Measurements from ENCODE around the gene ABCA12.

ABCA12 gene

DNA sequence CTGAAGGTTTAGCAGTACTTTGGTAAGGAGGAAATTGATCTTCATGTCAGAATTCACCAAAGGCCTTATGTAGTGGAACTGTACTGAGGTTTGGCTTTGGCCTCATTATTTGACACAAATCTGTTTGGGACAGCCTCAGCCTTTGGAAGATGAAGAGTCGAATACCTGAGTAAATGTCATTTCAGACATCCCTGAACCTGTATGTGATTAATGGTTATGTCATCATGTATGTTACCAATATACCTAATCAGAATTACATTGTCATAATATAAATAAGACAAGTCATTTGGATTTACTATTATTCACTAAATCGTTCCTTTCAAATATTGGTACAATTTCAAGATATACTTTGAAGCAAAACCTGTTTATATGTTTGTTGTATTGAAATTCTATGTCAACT, 10.6 kb upstream of the ABCA12 start:
- H3K27me3 Mint-ChIP-seq = peaks cover 0 to 3% of the 10 kb centered on the region in 2 donors
- no peak overlapping the region for H3K4me3 Mint-ChIP-seq
- no peak overlapping the region for H3K27ac Mint-ChIP-seq
- peaks cover 0 to 3% of the 10 kb centered on the region in 2 donors for H3K4me1 Mint-ChIP-seq (ENCODE audit: low read depth in 2 of 2)
- no peak for ATAC-seq (replicated peaks)
- no peaks in the 10 kb centered on the region for H3K36me3 Mint-ChIP-seq (ENCODE audit: insufficient read depth)
- no peak for DNase-seq
- H3K9me3 Mint-ChIP-seq = no peaks in the 10 kb centered on the region

GRCh38 chr2:215145611-215146010, 7.2 kb upstream of the ABCA12 start:
- Mint-ChIP-seq H3K27ac (no peak overlapping the region), H3K27me3 (peaks cover 16% of the 10 kb centered on the region in 2 donors), H3K4me1 (ENCODE audit: low read depth in 2 of 2) (peaks cover 0 to 4% of the 10 kb centered on the region in 2 donors)

DNA sequence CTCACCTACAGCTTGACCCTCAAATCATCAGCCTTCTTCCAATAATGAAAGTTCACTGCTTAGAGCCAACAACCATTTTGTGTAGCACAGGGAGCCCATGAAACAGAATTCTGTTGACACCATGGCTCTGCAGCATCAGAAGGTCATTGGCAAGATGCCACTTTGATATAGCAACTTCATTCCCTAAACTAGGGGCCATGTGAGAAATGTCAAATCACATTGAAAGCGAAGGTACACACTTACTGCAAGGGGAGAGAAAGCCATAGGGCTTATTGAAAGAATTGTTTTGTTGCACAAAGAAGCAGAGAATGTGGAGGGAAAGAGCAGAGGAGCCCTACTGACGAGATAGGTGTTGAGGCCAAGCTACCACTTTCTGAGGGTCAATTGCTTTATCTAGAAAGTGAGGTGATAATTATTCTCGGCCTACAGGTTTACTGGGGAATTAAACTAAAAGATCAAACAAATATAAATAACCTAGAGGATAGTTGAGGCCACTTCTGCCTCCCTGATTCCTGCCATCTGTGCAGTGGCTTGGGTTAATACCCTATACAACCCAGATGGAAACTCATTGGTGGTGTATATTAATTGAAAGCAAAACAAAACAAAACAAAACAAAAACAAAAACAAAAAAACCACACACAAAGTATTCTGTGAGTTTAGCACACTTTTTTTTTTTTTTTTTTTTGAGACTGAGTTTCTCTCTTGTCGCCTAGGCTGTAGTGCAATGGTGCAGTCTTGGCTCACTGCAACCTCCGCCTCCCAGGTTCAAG, 5.9 kb upstream of the ABCA12 start:
- no peaks in the 10 kb centered on the region for H3K9me3 Mint-ChIP-seq

More at GRCh38 chr2:215145611-215146010, 7.2 kb upstream of the ABCA12 start:
- no peak for DNase-seq
- H3K9me3 Mint-ChIP-seq = no peaks in the 10 kb centered on the region
- no peak overlapping the region for H3K4me3 Mint-ChIP-seq
- no peaks in the 10 kb centered on the region for H3K36me3 Mint-ChIP-seq (ENCODE audit: insufficient read depth)
- ATAC-seq (replicated peaks) = no peak

DNA sequence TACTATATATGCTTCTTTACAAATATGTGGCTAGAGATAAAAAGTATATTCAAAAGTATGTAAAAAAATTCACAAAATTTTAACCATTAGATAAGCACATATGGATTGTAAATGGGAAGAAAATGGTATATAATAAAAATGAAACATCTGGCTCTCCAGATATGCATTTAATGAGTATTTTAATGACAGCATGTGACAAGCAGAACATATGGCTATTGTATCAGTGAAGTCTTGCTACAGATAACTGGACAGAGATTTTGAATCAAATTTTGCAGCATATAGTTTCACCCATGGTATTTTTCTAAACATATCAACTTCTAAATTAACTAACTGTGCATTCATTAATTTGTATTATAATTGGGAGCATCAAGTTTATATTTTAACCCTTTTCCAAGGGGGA, 5.0 kb upstream of the ABCA12 start:
- Mint-ChIP-seq H3K27me3 (peaks cover 27 to 32% of the 10 kb centered on the region in 2 donors), H3K36me3 (ENCODE audit: insufficient read depth) (no peaks in the 10 kb centered on the region), H3K4me1 (ENCODE audit: low read depth in 2 of 2) (peaks cover 0 to 4% of the 10 kb centered on the region in 2 donors), H3K9me3 (no peaks in the 10 kb centered on the region), H3K4me3 (no peak overlapping the region), H3K27ac (no peak overlapping the region)
- no peak for DNase-seq
- no peak for ATAC-seq (replicated peaks)

More for the DNA sequence above, 5.9 kb upstream of the ABCA12 start:
- no peak for DNase-seq
- Mint-ChIP-seq H3K36me3 (ENCODE audit: insufficient read depth) (no peaks in the 10 kb centered on the region), H3K4me1 (ENCODE audit: low read depth in 2 of 2) (peaks cover 0 to 4% of the 10 kb centered on the region in 2 donors), H3K4me3 (no peak overlapping the region), H3K27me3 (peaks cover 24 to 26% of the 10 kb centered on the region in 2 donors), H3K27ac (no peak overlapping the region)
- ATAC-seq (replicated peaks) = no peak

DNA sequence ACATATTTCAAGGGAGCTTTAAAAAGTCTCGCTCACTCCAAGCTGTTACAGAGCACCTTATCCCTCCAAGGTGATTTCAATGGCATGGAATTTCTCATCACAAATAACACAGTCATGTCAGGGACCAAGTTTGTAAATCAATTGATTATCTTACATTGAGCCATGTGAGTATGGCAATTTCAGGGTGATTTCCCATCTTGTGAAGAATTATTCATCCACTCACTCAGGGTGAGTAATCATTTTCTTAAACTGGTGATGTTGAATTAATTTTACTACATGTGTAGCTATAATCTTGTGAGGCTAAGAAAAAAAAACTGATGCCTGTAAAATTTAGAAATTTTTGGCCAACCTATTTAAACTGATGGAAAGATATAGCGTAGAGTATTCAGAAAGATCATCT, 3.3 kb upstream of the ABCA12 start:
- no peak for DNase-seq
- no peaks in the 10 kb centered on the region for H3K9me3 Mint-ChIP-seq
- H3K27ac Mint-ChIP-seq = no peak overlapping the region
- H3K27me3 Mint-ChIP-seq = peaks cover 39 to 42% of the 10 kb centered on the region in 2 donors
- H3K4me1 Mint-ChIP-seq (ENCODE audit: low read depth in 2 of 2) = peaks cover 0 to 4% of the 10 kb centered on the region in 2 donors
- ATAC-seq (replicated peaks) = no peak
- no peak overlapping the region for H3K4me3 Mint-ChIP-seq
- H3K36me3 Mint-ChIP-seq (ENCODE audit: insufficient read depth) = no peaks in the 10 kb centered on the region

DNA sequence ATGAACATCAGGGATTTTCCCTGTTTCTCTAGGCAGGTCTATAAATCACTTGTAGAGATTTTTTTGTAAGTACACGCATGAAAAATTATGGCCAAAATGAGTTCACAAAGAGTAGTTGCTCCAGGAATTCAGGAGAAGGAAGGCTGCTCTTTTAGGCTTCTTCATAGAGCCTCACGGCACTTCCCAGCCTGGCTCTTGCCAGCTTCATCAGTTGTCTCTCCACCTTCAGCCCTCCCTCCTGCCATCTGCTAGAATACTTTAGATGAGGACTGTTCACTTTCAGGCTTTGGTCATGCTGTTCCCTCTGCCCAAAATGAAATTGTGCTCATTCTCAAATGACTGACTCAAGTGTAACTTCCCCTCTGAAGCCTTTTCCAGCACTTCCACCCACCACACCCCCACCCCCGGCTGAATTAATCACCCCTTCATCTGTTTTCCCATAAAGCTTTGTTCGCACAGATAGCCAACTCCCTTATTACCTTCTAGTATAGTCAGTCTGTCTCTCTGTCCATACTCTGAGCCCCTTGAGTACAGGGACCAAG, 1.8 kb upstream of the ABCA12 start:
- no peak overlapping the region for H3K4me3 Mint-ChIP-seq
- H3K27ac Mint-ChIP-seq = no peak overlapping the region
- peaks cover 0 to 4% of the 10 kb centered on the region in 2 donors for H3K4me1 Mint-ChIP-seq (ENCODE audit: low read depth in 2 of 2)
- ATAC-seq (replicated peaks) (no peak), DNase-seq (no peak)
- no peaks in the 10 kb centered on the region for H3K36me3 Mint-ChIP-seq (ENCODE audit: insufficient read depth)
- H3K9me3 Mint-ChIP-seq = no peaks in the 10 kb centered on the region
- H3K27me3 Mint-ChIP-seq = peaks cover 39 to 50% of the 10 kb centered on the region in 2 donors

DNA sequence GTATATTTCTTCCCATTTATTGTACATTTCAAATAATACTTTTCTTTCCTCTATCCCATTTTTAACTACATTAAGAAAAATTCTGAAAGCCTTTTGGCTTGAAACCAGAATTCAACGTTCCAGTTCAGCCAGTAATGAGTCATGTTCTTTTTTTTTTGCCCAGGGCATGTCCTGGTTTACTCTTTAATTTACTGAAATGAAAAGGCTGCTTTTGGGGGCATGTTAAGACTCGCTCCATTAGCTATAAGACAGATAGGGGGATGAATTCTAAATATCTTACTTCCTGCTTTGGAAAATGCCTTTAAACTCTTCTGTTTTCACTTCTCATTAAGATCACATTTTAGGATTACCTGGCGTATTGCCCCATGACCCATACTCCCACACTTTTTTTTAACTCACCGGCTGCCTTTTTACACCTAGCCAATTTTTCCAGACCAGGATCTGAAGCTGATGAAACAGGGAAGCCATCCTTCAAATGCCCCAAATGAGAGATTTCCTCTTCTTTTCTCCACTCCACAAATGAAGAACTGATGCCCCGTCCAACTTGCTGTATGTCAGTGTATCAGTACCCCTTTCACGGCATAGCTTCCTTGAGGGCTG, 585 bp downstream of the ABCA12 start:
- no peaks in the 10 kb centered on the region for H3K4me1 Mint-ChIP-seq (ENCODE audit: low read depth in 2 of 2)
- H3K4me3 Mint-ChIP-seq = no peak overlapping the region
- H3K27me3 Mint-ChIP-seq = peaks cover 34 to 44% of the 10 kb centered on the region in 2 donors
- H3K27ac Mint-ChIP-seq = no peak overlapping the region
- H3K36me3 Mint-ChIP-seq (ENCODE audit: insufficient read depth) = no peaks in the 10 kb centered on the region
- ATAC-seq (replicated peaks) (no peak), DNase-seq (no peak)
- H3K9me3 Mint-ChIP-seq = no peaks in the 10 kb centered on the region

- Mint-ChIP-seq H3K9me3 (no peaks in the 10 kb centered on the region), H3K36me3 (ENCODE audit: insufficient read depth) (no peaks in the 10 kb centered on the region), H3K4me1 (ENCODE audit: low read depth in 2 of 2) (no peaks in the 10 kb centered on the region), H3K27me3 (peaks cover 32 to 44% of the 10 kb centered on the region in 2 donors), H3K4me3 (no peak overlapping the region), H3K27ac (no peak overlapping the region)
- DNase-seq = no peak
- no peak for ATAC-seq (replicated peaks)
Observed at GRCh38 chr2:215137329-215137686, 1.1 kb downstream of the ABCA12 start.

DNA sequence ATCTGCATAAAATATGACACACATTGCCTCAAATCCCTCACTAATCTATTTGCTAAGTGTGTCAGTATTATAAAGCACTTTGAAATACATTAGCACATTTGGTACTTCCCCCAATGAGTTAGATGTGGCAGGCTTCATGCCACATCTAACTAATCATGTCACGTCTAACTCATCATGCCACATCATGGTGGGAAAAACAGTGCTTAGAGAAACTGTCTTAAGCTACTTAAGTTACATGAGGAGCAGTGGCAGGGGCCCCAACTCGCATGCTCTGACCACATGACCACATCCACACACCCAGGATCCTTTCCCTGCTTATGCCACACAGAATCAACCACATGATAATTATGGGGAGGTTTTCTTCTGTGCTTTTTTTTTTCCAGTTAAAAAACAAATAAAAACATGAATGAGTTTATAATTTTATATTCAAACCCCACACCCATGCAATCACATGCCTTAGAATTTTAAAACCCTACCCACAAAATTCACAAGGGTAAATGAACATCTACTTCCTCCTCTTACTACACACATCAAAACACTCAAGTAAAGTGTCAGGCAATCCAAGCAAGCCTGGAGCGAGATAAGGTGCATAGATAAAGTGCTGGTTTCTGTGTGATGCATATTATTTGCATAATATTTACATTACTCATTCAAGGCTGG, 1.6 kb downstream of the ABCA12 start:
- no peaks in the 10 kb centered on the region for H3K36me3 Mint-ChIP-seq (ENCODE audit: insufficient read depth)
- no peak overlapping the region for H3K4me3 Mint-ChIP-seq
- no peaks in the 10 kb centered on the region for H3K9me3 Mint-ChIP-seq
- H3K4me1 Mint-ChIP-seq (ENCODE audit: low read depth in 2 of 2) = no peaks in the 10 kb centered on the region
- peaks cover 32 to 45% of the 10 kb centered on the region in 2 donors for H3K27me3 Mint-ChIP-seq
- no peak for ATAC-seq (replicated peaks)
- no peak overlapping the region for H3K27ac Mint-ChIP-seq
- no peak for DNase-seq

DNA sequence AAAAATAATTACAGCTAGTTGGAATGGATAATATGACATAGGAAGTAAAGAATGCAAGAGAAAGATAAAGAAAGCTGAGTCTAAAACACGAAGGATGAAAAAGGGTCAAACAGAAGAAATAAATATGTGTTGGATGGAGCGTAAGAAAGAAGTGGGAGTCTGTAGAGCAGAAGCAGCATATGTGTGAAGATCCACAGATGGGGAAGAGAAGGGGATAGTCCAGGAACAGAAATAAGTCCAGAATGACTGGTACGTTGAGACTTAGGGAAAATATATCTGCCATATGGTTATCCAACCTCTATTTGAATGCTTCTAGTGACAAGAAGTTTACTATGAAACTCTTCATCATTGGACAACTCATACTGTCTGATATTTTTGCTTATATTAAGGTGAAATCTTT, 18.0 kb downstream of the ABCA12 start:
- no peak overlapping the region for H3K4me3 Mint-ChIP-seq
- H3K9me3 Mint-ChIP-seq = peaks cover 4 to 7% of the 10 kb centered on the region in 2 donors
- no peak overlapping the region for H3K27ac Mint-ChIP-seq
- no peak for DNase-seq
- H3K27me3 Mint-ChIP-seq = peaks cover 5 to 6% of the 10 kb centered on the region in 2 donors
- H3K36me3 Mint-ChIP-seq (ENCODE audit: insufficient read depth) = no peaks in the 10 kb centered on the region
- no peaks in the 10 kb centered on the region for H3K4me1 Mint-ChIP-seq (ENCODE audit: low read depth in 2 of 2)
- no peak for ATAC-seq (replicated peaks)

DNA sequence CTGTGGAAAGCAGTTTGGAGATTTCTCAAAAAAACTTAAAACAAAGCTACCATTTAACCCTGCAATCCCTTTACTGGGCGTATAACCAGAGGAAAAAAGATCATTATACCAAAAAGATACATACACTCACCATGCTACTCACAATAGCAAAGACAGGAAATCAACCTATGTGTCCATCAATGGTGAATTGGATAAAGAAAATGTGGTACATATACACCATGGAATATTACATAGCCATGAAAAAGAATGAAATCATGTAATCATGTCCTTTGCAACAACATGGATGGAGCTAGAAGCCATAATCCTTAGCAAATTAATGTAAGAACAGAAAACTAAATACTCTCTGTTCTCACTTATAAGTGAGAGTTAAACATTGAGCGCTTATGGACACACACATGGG, 18.6 kb downstream of the ABCA12 start:
- Mint-ChIP-seq H3K4me3 (no peak overlapping the region), H3K27me3 (peaks cover 5 to 8% of the 10 kb centered on the region in 2 donors), H3K9me3 (peaks cover 4 to 7% of the 10 kb centered on the region in 2 donors), H3K36me3 (ENCODE audit: insufficient read depth) (no peaks in the 10 kb centered on the region), H3K27ac (no peak overlapping the region), H3K4me1 (ENCODE audit: low read depth in 2 of 2) (no peaks in the 10 kb centered on the region)
- ATAC-seq (replicated peaks) (no peak), DNase-seq (no peak)

- no peak for ATAC-seq (replicated peaks)
- Mint-ChIP-seq H3K4me1 (ENCODE audit: low read depth in 2 of 2) (no peaks in the 10 kb centered on the region), H3K4me3 (no peak overlapping the region), H3K9me3 (no peaks in the 10 kb centered on the region), H3K27ac (no peak overlapping the region), H3K27me3 (peaks cover 5 to 7% of the 10 kb centered on the region in 2 donors), H3K36me3 (ENCODE audit: insufficient read depth) (no peaks in the 10 kb centered on the region)
- no peak for DNase-seq
Observed at GRCh38 chr2:215110918-215111317, 27.5 kb downstream of the ABCA12 start.

DNA sequence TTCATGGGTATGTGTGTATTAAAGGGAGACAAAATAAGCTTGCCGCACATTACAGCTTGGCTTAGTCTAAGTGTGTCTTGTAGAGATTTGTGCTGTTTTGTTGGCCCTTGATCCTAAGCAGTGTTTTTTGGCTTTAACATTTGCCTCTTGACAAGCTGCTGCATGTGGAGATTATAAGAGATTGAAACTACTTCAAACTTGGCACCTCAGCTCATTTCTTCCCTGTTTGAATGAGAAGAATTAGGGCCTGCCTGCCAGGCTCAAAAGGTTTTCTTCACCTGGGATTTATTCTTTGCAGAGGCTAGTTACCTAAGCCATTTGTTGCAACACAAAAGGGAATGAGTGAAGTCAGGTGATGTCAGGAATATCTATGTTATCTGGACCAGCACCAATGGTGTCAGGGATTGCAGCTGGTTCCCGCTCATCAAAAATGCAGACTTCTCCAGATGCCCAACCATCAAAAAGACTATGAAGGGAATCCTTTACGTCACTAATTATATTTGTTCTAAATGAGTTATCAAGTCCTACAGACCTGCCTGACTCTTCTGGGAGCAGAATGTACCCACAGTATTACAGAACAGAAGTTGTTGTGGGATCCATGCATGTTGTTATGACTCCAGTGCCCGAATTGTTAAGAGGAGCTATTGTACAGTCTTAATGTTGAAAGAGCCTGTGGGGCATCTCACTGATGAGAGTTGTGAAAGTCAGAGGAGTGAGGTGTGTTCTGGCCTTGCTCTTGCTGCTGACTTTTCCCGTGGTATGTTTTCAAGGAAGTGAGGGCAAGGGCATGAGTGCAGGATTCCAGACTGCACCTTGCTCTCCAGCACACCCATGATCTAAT, 31.0 kb downstream of the ABCA12 start:
- Mint-ChIP-seq H3K27ac (no peak overlapping the region), H3K27me3 (peaks cover 0 to 5% of the 10 kb centered on the region in 2 donors), H3K36me3 (ENCODE audit: insufficient read depth) (no peaks in the 10 kb centered on the region), H3K9me3 (no peaks in the 10 kb centered on the region), H3K4me1 (ENCODE audit: low read depth in 2 of 2) (no peaks in the 10 kb centered on the region), H3K4me3 (no peak overlapping the region)
- DNase-seq = no peak
- no peak for ATAC-seq (replicated peaks)
